Measurements from ENCODE around the gene PLEKHM1.
A peak's percentile ranks its signal among the peaks of the same experiment; 100 is the strongest.

Gene PLEKHM1

DNA sequence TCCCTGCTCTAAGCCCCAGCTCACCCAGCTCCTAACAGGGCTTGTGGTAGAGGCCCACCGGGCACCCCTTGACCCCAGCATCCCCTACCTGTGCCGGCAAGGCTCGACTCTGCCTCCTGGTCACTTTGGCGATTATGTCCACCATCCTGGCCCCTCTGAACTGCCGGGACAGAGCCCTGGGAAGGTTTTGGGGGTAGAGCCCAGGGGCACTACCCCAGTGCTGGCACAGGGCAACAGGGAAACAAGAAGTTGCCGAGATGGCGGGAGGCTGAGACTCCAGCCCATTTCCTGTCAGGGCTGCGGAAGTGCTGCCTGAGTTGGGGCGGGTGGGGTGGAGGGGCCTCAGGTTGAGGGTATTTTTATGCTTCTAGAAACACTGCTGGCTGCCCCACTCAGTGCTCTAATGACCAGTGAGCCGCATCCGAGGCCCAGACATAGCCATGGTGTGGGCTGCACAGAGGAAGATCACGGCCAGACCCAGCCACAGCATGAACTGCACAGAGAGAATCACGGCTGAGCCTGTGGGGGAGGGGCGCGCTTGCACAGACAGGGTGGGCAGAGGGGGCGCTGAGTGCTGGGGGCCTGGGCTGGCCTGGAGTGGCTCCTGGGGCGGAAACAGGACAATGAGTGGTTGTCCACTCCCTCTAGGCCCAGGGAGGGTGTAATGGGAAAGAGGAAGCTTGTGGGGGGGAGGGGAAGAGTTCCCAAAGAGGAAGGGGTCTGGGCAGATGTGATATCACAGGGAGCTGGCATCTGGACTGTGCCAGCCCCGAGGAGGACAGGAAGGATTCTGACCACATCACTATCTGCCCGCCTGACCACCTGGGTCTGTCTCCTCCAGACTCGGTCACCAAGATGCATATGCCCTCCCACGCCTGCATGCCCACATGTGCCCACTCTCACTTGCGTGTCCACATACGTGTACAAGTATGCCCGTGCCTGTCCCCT, 80.1 kb downstream of the PLEKHM1 start:
- ChIA-PET CTCF (interaction anchor here (0.8 to 3.7 kb wide), 7 partner anchors 9 to 133 kb away, joined by 3 to 28 read pairs (median 4); no protein-coding TSS in a partner anchor), POLR2A (interaction anchor here (0.6 kb wide), 2 partner anchors 262 to 681 kb away, joined by 3 to 10 read pairs; partner anchors contain the start of gene HEXIM1)
- TF ChIP-seq CTCF (IDR thresholded peaks at IDR 0.05; ENCODE audit: control extremely low read depth, extremely low read depth, low read depth, missing control alignments): no peak
- peak; percentile 84 for DNase-seq (ENCODE audit: extremely low spot score)

GRCh38 chr17:45409659-45410076, 80.9 kb downstream of the PLEKHM1 start:
- CTCF ChIA-PET: interaction anchor here (1.1 to 3.7 kb wide), 7 partner anchors 8 to 422 kb away, joined by 3 to 28 read pairs (median 4); no protein-coding TSS in a partner anchor
- TF ChIP-seq CTCF (IDR thresholded peaks at IDR 0.05; ENCODE audit: control extremely low read depth, extremely low read depth, low read depth, missing control alignments): no peak
- POLR2A ChIA-PET: interaction anchor here (0.6 kb wide), 2 partner anchors 197 to 262 kb away, joined by 3 to 10 read pairs; partner anchors contain the start of gene HEXIM1
- DNase-seq (ENCODE audit: extremely low spot score): no peak

GRCh38 chr17:45408611-45409421, 81.7 kb downstream of the PLEKHM1 start:
- ChIA-PET CTCF (interaction anchor here (0.9 to 3.7 kb wide), 10 partner anchors 7 to 423 kb away, joined by 3 to 28 read pairs (median 4); no protein-coding TSS in a partner anchor), POLR2A (interaction anchor here (0.6 kb wide), 1 partner anchor 196 kb away, joined by 3 read pairs; no protein-coding TSS in a partner anchor)
- DNase-seq (ENCODE audit: extremely low spot score): no peak
- TF ChIP-seq CTCF (IDR thresholded peaks at IDR 0.05; ENCODE audit: control extremely low read depth, extremely low read depth, low read depth, missing control alignments): no peak

DNA sequence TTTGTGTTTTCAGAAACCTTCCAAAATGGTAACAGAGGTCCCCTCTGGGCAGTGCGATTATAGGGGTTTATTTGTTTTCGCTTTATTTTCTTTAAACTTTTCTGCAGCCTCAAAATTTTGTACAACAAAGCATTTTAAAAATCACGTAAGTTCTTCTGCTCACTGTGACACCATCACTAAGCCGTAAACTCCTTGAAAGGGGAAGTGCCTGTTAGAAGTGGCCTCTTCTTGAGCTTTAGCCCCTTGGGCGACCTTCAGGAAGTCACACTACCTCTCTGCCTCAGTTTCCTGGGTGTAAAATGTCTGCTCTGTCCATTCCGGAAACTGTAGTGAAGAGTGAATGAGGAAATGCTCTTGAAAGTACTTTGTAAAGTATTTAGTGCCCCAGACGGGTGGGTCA, 84.4 kb downstream of the PLEKHM1 start:
- no peak for TF ChIP-seq CTCF (IDR thresholded peaks at IDR 0.05; ENCODE audit: control extremely low read depth, extremely low read depth, low read depth, missing control alignments)
- CTCF ChIA-PET: interaction anchor here (1.1 to 3.7 kb wide), 4 partner anchors 12 to 128 kb away, joined by 4 to 28 read pairs (median 4); no protein-coding TSS in a partner anchor
- no peak for DNase-seq (ENCODE audit: extremely low spot score)
- POLR2A ChIA-PET: no interaction called here

DNA sequence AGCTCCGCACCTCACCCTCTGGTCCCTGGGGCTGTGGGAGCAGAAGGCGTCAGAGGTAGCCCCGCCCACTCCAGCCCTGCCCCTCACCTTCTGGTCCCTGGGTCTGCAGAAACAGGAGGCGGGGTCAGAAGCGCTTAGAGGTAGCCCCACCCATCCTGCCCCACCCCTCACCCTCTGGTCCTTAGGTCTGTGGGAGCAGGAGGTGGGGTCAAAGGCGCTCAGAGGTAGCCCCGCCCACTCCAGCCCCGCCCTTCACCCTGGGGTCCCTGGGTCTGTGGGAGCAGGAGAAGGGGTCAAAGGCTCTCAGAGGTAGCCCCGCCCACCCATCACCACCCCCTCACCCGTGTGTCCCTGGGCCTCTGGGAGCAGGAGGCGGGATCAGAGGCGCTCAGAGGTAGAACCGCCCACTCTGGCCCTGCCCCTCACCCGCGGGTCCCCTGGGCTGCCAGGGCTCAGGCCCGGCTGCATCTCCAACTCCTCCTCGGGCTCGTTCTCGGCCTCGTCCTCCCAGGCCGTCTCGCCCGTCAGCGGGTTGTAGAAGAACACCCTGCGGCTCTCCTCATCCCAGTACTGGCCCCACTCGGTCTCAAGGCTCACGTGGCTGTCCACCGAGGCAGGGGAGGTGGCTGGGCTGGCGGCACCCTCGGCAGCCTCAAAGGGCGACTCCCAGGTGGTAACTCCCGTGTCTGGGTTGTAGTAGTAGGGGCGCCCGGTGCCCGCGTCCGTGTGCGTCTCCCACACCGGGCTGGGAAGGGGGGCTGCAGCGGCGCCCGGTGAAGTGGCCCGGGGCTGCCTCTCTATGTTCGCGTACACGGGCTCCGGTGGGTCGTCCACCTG, 85.1 kb downstream of the PLEKHM1 start:
- no peak for DNase-seq (ENCODE audit: extremely low spot score)
- TF ChIP-seq CTCF (IDR thresholded peaks at IDR 0.05; ENCODE audit: control extremely low read depth, extremely low read depth, low read depth, missing control alignments): no peak
- ChIA-PET CTCF (no interaction called here), POLR2A (no interaction called here)
